Ishikawa (cell line): ENCODE results near the gene TBX1.

Experiments used
- CREB1 ChIP-seq: IDR thresholded peaks from 2 replicates; pipeline ENCODE4 v1.6.1; 2012; ENCODE audit warnings: low read depth
- EGR1 ChIP-seq: IDR thresholded peaks from 2 replicates; pipeline ENCODE4 v1.6.1; 2012
- EP300 ChIP-seq: IDR thresholded peaks from 2 replicates; pipeline ENCODE4 v1.6.1; 2012; ENCODE audit warnings: borderline replicate concordance
- MAX ChIP-seq: IDR thresholded peaks from 2 replicates; pipeline ENCODE4 v1.6.1; 2012
- REST ChIP-seq: IDR thresholded peaks from 2 replicates; pipeline ENCODE4 v1.6.1; 2012; ENCODE audit warnings: low read depth, mild to moderate bottlenecking
- TAF1 ChIP-seq: IDR thresholded peaks from 2 replicates; pipeline ENCODE4 v1.6.1; 2012; ENCODE audit warnings: low read depth, mild to moderate bottlenecking

GRCh38 chr22:19743081-19743480, 17.5 kb upstream of the TBX1 start:
- TF ChIP-seq MAX, result no peak
- no peak for TF ChIP-seq CREB1
- no peak for TF ChIP-seq EGR1
- no peak for TF ChIP-seq EP300
- no peak for TF ChIP-seq TAF1
- no peak for TF ChIP-seq REST
